ENCODE measurements around the gene GSAP. TPM values are rescaled to one million over a fixed set of nuclear protein-coding genes. Genes with fewer than 3 reads are reported as not detected.

GSAP gene
- total and polyA plus RNA-seq, 9 of the 15 experiments (the other 6 are each of a cell fraction or from before 2014, with no cell fraction given) = 0.13 TPM; not detected in 8

DNA sequence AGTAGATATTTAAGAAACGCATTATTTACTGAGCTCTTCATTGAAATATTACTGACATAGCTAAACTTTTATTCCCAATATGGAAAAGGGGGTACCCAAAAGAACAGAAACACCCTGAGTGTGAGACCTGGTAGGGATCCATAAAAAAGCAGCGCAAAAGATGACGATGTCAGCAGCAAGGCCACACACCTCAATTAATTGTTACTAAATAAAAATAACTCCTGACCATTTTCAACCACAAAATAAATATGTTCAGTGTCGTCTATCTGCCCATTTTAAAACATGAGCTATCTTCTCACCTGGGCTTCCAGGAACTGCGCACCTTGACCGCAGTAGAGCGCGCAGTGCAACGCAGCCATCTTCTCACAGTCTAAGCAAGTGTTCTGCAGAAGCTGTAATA lies 61.2 kb downstream of the GSAP start:
- in situ Hi-C loops (cut with MboI) = no loop called here
- intact Hi-C loops (cut with micrococcal nuclease) = no loop called here
- Histone ChIP-seq H3K36me3 (ENCODE audit: control insufficient read depth, insufficient read depth, low read length) (no peaks in the 10 kb centered on the region), H2AFZ (ENCODE audit: low read depth, low read length) (no peak overlapping the region), H3K9me1 (ENCODE audit: control insufficient read depth, insufficient read depth, low read length) (no peaks in the 10 kb centered on the region), H3K27me3 (ENCODE audit: control insufficient read depth in 2 of 2, insufficient read depth in 2 of 2, low read length in 2 of 2) (peaks cover 0 to 6% of the 10 kb centered on the region in 2 experiments; a peak in 1 of 5 replicates), H3K79me2 (ENCODE audit: control insufficient read depth, insufficient read depth, low read length) (no peaks in the 10 kb centered on the region), H4K20me1 (replicated peaks; ENCODE audit: control insufficient read depth, insufficient read depth, low read length) (no peaks in the 10 kb centered on the region), H3K27ac (ENCODE audit: extremely low read depth, low read depth, low read length) (no peak overlapping the region), H3K4me1 (replicated peaks in 1 of 2; ENCODE audit: control insufficient read depth in 2 of 2, insufficient read depth in 2 of 2, low read length in 2 of 2) (no peaks in the 10 kb centered on the region; a peak in 1 of 5 replicates), H3K4me2 (ENCODE audit: insufficient read depth, low read length) (no peak overlapping the region), H3K4me3 (no peak overlapping the region), H3K9me3 (replicated peaks; ENCODE audit: control insufficient read depth, insufficient read depth, low read depth, low read length) (no peaks in the 10 kb centered on the region), H3K9ac (ENCODE audit: insufficient read depth in 1 of 2, low read depth in 2 of 2, low read length in 2 of 2) (no peak overlapping the region)
- no TSS peak for BruUV-seq (replicated peaks)
- ATAC-seq (no peak), FAIRE-seq (no peak), DNase-seq (ENCODE audit: extremely low read depth in 1 of 4, low spot score in 3 of 4) (no peak)
- TF ChIP-seq NR3C1 (CRISPR knock-in tag; IDR thresholded peaks at IDR 0.05) (no peak), ZNF184 (CRISPR knock-in tag; IDR thresholded peaks at IDR 0.05) (no peak), FOXA1 (IDR thresholded peaks at IDR 0.05; ENCODE audit: borderline replicate concordance) (no peak), U2AF2 (optimal IDR thresholded peaks at IDR 0.05; ENCODE audit: low read depth, low read length) (no peak), ZFX (CRISPR knock-in tag; IDR thresholded peaks at IDR 0.05) (no peak), CBX1 (IDR thresholded peaks at IDR 0.05; ENCODE audit: low read depth) (no peak), PTRF (tag; IDR thresholded peaks at IDR 0.05) (no peak), ZNF79 (CRISPR knock-in tag; IDR thresholded peaks at IDR 0.05; ENCODE audit: low read depth) (no peak), RAD51 (IDR thresholded peaks at IDR 0.05; ENCODE audit: borderline replicate concordance, low read depth) (no peak), TAF15 (IDR thresholded peaks at IDR 0.05; ENCODE audit: low read depth, low read length) (no peak)
- TF ChIP-seq, protein P1, sequence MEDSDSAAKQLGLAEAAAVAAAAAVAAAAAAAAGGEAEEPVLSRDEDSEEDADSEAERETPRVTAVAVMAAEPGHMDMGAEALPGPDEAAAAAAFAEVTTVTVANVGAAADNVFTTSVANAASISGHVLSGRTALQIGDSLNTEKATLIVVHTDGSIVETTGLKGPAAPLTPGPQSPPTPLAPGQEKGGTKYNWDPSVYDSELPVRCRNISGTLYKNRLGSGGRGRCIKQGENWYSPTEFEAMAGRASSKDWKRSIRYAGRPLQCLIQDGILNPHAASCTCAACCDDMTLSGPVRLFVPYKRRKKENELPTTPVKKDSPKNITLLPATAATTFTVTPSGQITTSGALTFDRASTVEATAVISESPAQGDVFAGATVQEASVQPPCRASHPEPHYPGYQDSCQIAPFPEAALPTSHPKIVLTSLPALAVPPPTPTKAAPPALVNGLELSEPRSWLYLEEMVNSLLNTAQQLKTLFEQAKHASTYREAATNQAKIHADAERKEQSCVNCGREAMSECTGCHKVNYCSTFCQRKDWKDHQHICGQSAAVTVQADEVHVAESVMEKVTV (CRISPR knock-in tag; IDR thresholded peaks at IDR 0.05) = no peak
- TF ChIP-seq, protein P2, sequence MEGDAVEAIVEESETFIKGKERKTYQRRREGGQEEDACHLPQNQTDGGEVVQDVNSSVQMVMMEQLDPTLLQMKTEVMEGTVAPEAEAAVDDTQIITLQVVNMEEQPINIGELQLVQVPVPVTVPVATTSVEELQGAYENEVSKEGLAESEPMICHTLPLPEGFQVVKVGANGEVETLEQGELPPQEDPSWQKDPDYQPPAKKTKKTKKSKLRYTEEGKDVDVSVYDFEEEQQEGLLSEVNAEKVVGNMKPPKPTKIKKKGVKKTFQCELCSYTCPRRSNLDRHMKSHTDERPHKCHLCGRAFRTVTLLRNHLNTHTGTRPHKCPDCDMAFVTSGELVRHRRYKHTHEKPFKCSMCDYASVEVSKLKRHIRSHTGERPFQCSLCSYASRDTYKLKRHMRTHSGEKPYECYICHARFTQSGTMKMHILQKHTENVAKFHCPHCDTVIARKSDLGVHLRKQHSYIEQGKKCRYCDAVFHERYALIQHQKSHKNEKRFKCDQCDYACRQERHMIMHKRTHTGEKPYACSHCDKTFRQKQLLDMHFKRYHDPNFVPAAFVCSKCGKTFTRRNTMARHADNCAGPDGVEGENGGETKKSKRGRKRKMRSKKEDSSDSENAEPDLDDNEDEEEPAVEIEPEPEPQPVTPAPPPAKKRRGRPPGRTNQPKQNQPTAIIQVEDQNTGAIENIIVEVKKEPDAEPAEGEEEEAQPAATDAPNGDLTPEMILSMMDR (IDR thresholded peaks at IDR 0.05 in 2 of 3, conservative IDR thresholded peaks at IDR 0.05 in 1 of 3; ENCODE audit: insufficient read depth in 2 of 3, low read depth in 1 of 3, low read length in 3 of 3) = no peak
- TF ChIP-seq, protein P3, sequence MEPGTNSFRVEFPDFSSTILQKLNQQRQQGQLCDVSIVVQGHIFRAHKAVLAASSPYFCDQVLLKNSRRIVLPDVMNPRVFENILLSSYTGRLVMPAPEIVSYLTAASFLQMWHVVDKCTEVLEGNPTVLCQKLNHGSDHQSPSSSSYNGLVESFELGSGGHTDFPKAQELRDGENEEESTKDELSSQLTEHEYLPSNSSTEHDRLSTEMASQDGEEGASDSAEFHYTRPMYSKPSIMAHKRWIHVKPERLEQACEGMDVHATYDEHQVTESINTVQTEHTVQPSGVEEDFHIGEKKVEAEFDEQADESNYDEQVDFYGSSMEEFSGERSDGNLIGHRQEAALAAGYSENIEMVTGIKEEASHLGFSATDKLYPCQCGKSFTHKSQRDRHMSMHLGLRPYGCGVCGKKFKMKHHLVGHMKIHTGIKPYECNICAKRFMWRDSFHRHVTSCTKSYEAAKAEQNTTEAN (CRISPR knock-in tag; IDR thresholded peaks at IDR 0.05) = no peak
- TF ChIP-seq, protein P4, sequence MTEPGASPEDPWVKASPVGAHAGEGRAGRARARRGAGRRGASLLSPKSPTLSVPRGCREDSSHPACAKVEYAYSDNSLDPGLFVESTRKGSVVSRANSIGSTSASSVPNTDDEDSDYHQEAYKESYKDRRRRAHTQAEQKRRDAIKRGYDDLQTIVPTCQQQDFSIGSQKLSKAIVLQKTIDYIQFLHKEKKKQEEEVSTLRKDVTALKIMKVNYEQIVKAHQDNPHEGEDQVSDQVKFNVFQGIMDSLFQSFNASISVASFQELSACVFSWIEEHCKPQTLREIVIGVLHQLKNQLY (CRISPR knock-in tag; conservative IDR thresholded peaks at IDR 0.05) = no peak
- 19% methylated on average over 9 of the region's 9 CpGs for WGBS (ENCODE audit: insufficient coverage, low coverage, missing lambda C conversion rate)
- ChIA-PET POLR2A (interaction anchor here (0.6 kb wide), 2 partner anchors 119 to 513 kb away, joined by 3 read pairs; no protein-coding TSS in a partner anchor), CTCF (ENCODE audit: low intra/inter-chr PET ratio) (no interaction called here)
